Measurements from ENCODE around the gene SYN1.

- no peak for TF ChIP-seq CTCF (IDR thresholded peaks at IDR 0.05 in 4 of 5, conservative IDR thresholded peaks at IDR 0.05 in 1 of 5)
- TF ChIP-seq POLR2A (IDR thresholded peaks at IDR 0.05), result no peak
Measured at GRCh38 chrX:47618923-47619485, 653 bp downstream of the SYN1 start.
